Fibroblast of lung (primary cell): ENCODE data around the gene OR1D5.

Experiments
- EZH2 ChIP-seq: IDR thresholded peaks from 2 replicates; pipeline ENCODE4 v1.5.1; 2012; ENCODE audit warnings: low read length, control low read depth, mild to moderate bottlenecking; ENCODE audit errors: missing control alignments
- TF ChIP-seq, protein P1 (sequence below), 2 donors: IDR thresholded peaks in 1 of 2; conservative IDR thresholded peaks in 1 of 2; 1 replicate in 1 of 2; 2 replicates in 1 of 2; pipeline ENCODE4 v1.5.1; 2011 to 2012; ENCODE audit warnings: low read length in 2 of 2, control low read depth in 1 of 2, inconsistent platforms in 1 of 2, low read depth in 1 of 2, mild to moderate bottlenecking in 1 of 2

GRCh38 chr17:3032258-3033247 lies 30.9 kb downstream of the OR1D5 start:
- TF ChIP-seq, protein P1, sequence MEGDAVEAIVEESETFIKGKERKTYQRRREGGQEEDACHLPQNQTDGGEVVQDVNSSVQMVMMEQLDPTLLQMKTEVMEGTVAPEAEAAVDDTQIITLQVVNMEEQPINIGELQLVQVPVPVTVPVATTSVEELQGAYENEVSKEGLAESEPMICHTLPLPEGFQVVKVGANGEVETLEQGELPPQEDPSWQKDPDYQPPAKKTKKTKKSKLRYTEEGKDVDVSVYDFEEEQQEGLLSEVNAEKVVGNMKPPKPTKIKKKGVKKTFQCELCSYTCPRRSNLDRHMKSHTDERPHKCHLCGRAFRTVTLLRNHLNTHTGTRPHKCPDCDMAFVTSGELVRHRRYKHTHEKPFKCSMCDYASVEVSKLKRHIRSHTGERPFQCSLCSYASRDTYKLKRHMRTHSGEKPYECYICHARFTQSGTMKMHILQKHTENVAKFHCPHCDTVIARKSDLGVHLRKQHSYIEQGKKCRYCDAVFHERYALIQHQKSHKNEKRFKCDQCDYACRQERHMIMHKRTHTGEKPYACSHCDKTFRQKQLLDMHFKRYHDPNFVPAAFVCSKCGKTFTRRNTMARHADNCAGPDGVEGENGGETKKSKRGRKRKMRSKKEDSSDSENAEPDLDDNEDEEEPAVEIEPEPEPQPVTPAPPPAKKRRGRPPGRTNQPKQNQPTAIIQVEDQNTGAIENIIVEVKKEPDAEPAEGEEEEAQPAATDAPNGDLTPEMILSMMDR (conservative IDR thresholded peaks at IDR 0.05 in 1 of 2, IDR thresholded peaks at IDR 0.05 in 1 of 2; ENCODE audit: low read depth in 1 of 2, low read length in 2 of 2), result no peak
- no peak for TF ChIP-seq EZH2
